ENCODE data around the gene NDUFAF5. TPM values are rescaled to one million over a fixed set of nuclear protein-coding genes. Genes with fewer than 3 reads are reported as not detected.

Gene NDUFAF5
- total and polyA plus RNA-seq, 2 donors (not counting 3 experiments of a cell fraction or from before 2014, with no cell fraction given) = 9.8 to 26.4 TPM

- no peak overlapping the region for H3K4me2 ChIP-seq (ENCODE audit: insufficient read depth, low read length)
- H3K4me1 ChIP-seq (ENCODE audit: control insufficient read depth, extremely low read depth, insufficient read depth, low read length) = peaks cover 16% of the 10 kb centered on the region
- H3K4me3 ChIP-seq (replicated peaks in 1 of 3; ENCODE audit: insufficient read depth in 1 of 3, low read depth in 1 of 3, low read length in 3 of 3) = no peak overlapping the region
- no peak overlapping the region for H2AFZ ChIP-seq (ENCODE audit: low read depth, low read length)
- BruUV-seq (replicated peaks) = no TSS peak
- no peak overlapping the region for H3K9ac ChIP-seq (replicated peaks; ENCODE audit: extremely low read depth, insufficient read depth, low read length)
- H3K27me3 ChIP-seq (ENCODE audit: control insufficient read depth in 2 of 2, insufficient read depth in 2 of 2, low read length in 2 of 2) = no peaks in the 10 kb centered on the region
- peaks cover 7 to 18% of the 10 kb centered on the region in 2 experiments for H3K36me3 ChIP-seq (ENCODE audit: control insufficient read depth in 2 of 2, extremely low read depth in 1 of 2, insufficient read depth in 2 of 2, low read length in 2 of 2)
- ChIA-PET CTCF (interaction anchor here (1.1 kb wide), 1 partner anchor 232 kb away, joined by 3 read pairs; no protein-coding TSS in a partner anchor), POLR2A (no interaction called here)
- dilution Hi-C loops (cut with MboI; ENCODE audit: extremely low pct_ligation_motif_present, low sequenced_read_pairs) = no loop called here
- no peak for DNase-seq (ENCODE audit: low read depth, low spot score)
- H3K9me1 ChIP-seq (replicated peaks; ENCODE audit: control insufficient read depth, extremely low read depth, insufficient read depth, low read length) = no peaks in the 10 kb centered on the region
- TF ChIP-seq GATA2 (IDR thresholded peaks at IDR 0.05; ENCODE audit: insufficient read depth, insufficient read length, low read depth, low read length) (no peak), MAX (IDR thresholded peaks at IDR 0.05; ENCODE audit: insufficient read depth, insufficient read length) (no peak)
- no peaks in the 10 kb centered on the region for H4K20me1 ChIP-seq (replicated peaks; ENCODE audit: control insufficient read depth, extremely low read depth, insufficient read depth, low read length)
- peaks cover 45% of the 10 kb centered on the region for H3K79me2 ChIP-seq (ENCODE audit: control insufficient read depth, insufficient read depth, low read length)
- intact Hi-C loops (cut with micrococcal nuclease) = no loop called here
- no peak overlapping the region for H3K27ac ChIP-seq (ENCODE audit: insufficient read depth, low read depth, low read length)
- H3K9me3 ChIP-seq (replicated peaks; ENCODE audit: control insufficient read depth, insufficient read depth, low read length) = no peaks in the 10 kb centered on the region
- no peak for FAIRE-seq
Measured at GRCh38 chr20:13778827-13779226, 6.0 kb upstream of the NDUFAF5 start.

GRCh38 chr20:13783528-13783927, 1.3 kb upstream of the NDUFAF5 start:
- peak overlapping the region; percentile 79 for H3K4me2 ChIP-seq (ENCODE audit: insufficient read depth, low read length)
- H3K9ac ChIP-seq (replicated peaks; ENCODE audit: extremely low read depth, insufficient read depth, low read length) = peak overlapping the region; percentile 89
- H3K4me3 ChIP-seq (replicated peaks in 1 of 3; ENCODE audit: insufficient read depth in 1 of 3, low read depth in 1 of 3, low read length in 3 of 3) = peak overlapping the region in 1 of 3 experiments; percentile 96
- H3K27ac ChIP-seq (ENCODE audit: insufficient read depth, low read depth, low read length) = peak overlapping the region; percentile 4
- CTCF ChIA-PET = interaction anchor here (2.0 to 3.2 kb wide), 2 partner anchors 12 to 14 kb away, joined by 6 to 36 read pairs; no protein-coding TSS in a partner anchor
- peaks cover 5 to 14% of the 10 kb centered on the region in 2 experiments for H3K36me3 ChIP-seq (ENCODE audit: control insufficient read depth in 2 of 2, extremely low read depth in 1 of 2, insufficient read depth in 2 of 2, low read length in 2 of 2)
- dilution Hi-C loops (cut with MboI; ENCODE audit: extremely low pct_ligation_motif_present, low sequenced_read_pairs) = no loop called here
- POLR2A ChIA-PET = no interaction called here
- DNase-seq (ENCODE audit: low read depth, low spot score) (no peak), FAIRE-seq (no peak)
- H4K20me1 ChIP-seq (replicated peaks; ENCODE audit: control insufficient read depth, extremely low read depth, insufficient read depth, low read length) = peaks cover 4% of the 10 kb centered on the region
- no peaks in the 10 kb centered on the region for H3K9me3 ChIP-seq (replicated peaks; ENCODE audit: control insufficient read depth, insufficient read depth, low read length)
- TF ChIP-seq FOS (IDR thresholded peaks at IDR 0.05; ENCODE audit: borderline replicate concordance, insufficient read depth, low read length) (no peak), POLR2A (IDR thresholded peaks at IDR 0.05; ENCODE audit: low read depth, low read length) (no peak), MYC (IDR thresholded peaks at IDR 0.05; ENCODE audit: low read depth, low read length) (no peak), GATA2 (IDR thresholded peaks at IDR 0.05; ENCODE audit: insufficient read depth, insufficient read length, low read depth, low read length) (no peak), MAX (IDR thresholded peaks at IDR 0.05; ENCODE audit: insufficient read depth, insufficient read length) (no peak), POLR2AphosphoS5 (IDR thresholded peaks at IDR 0.05; ENCODE audit: insufficient read depth, low read depth, low read length) (no peak), EZH2 (IDR thresholded peaks at IDR 0.05; ENCODE audit: borderline replicate concordance, low read depth, low read length, severe bottlenecking) (no peak), CTCF (IDR thresholded peaks at IDR 0.05; ENCODE audit: extremely low read depth in 1 of 2, insufficient read depth in 1 of 2, low read depth in 1 of 2, low read length in 2 of 2) (no peak), JUN (IDR thresholded peaks at IDR 0.05; ENCODE audit: borderline replicate concordance, insufficient read depth, insufficient read length, low read depth) (no peak)
- H3K79me2 ChIP-seq (ENCODE audit: control insufficient read depth, insufficient read depth, low read length) = peaks cover 70% of the 10 kb centered on the region
- intact Hi-C loops (cut with micrococcal nuclease) = no loop called here
- no peak overlapping the region for H2AFZ ChIP-seq (ENCODE audit: low read depth, low read length)
- H3K4me1 ChIP-seq (ENCODE audit: control insufficient read depth, extremely low read depth, insufficient read depth, low read length) = peaks cover 16% of the 10 kb centered on the region
- no peaks in the 10 kb centered on the region for H3K27me3 ChIP-seq (ENCODE audit: control insufficient read depth in 2 of 2, insufficient read depth in 2 of 2, low read length in 2 of 2)
- BruUV-seq (replicated peaks) = no TSS peak
- no peaks in the 10 kb centered on the region for H3K9me1 ChIP-seq (replicated peaks; ENCODE audit: control insufficient read depth, extremely low read depth, insufficient read depth, low read length)
